GM21528 (cell line): ENCODE data around the gene DHRS12.

Experiments used
- ATAC-seq: cut with Tn5 transposase; IDR thresholded peaks from one replicate; pipeline ENCODE4 v1.9.1; 2021; ENCODE audit warnings: mild to moderate bottlenecking, moderate library complexity; ENCODE audit not compliant: unreplicated experiment, low FRiP score

DHRS12 gene

DNA sequence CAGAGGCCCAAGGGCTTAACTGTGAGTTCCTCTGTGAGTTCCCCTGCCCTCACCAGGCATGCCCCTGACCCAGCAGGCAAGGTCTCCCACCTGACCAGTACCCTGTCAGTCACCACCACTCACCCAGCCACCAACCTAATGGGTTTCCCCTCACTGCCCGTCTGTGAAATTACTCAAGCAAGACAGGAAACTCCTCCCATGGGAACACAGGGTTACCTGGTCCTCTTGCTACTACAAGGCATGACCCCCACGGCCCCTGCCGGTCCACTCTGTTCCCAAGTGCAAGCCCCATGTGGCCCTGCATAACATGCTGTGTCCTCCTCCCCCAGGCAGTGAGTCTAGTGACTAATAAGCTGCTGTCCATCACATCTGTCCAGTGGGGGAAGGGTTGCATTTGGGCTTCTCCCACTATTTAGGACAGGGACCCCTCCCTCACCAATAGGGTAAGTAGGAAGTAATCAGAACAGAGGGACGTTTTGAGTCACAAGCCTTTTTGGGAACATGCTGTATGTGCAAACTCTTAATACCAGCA is 8.0 kb upstream of the DHRS12 start:
- ATAC-seq = no peak

DNA sequence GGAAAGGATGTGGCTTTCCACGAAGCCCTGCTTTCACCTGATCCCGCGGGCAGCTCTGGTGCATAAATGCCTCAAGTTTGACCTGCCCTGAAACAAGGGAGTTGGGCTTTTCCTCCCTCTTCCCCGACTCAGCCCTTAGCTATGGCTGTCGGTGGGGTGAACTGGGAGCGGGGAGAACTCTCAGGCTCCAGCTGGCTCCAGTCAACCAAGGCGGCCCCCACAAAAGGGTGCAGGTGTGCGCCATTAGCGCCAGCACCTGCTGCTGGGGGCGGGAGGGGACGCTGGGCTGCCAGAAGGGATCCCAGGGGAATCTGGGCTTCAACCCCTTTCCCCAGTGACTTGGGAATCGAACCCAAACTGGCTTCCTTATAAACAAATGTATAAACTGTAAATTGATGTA is 7.1 kb upstream of the DHRS12 start:
- no peak for ATAC-seq

DNA sequence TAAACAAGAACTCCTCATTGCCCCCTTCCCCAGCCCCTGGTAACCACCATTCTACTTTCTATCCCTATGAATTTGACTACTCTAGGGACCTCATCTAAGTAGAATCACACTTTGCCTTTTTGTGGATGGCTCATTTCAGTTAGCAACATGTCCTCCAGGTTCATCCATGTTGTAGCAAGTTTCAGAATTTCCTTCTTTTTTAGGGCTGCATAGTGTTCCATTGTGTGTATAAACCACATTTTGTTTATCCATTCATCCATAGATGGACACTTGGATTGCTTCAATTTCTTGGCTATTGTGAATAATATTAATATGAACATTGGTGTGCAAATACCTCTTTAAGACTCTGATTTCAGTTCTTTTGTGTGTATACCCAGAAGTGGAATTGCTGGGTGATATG is 4.8 kb upstream of the DHRS12 start:
- no peak for ATAC-seq

DNA sequence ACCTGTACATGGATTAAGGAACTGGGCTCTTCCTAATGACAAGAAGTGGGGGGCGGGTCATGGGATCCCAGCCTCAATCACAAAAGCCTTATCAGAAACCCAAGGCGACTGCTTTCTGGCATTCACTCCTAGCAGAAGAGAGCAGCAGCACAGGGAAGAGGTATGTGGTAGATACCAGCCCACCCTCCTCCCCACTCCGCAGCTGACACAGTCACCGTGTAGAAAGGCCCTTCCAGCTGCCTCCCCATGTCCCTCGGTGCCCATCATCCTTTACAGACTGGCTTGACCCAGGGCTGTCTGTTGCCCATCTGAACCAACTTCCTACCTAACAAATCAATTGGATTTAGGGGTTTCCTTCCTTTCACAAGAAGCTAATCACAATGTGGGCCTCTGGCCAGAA is 3.1 kb upstream of the DHRS12 start:
- ATAC-seq = no peak

DNA sequence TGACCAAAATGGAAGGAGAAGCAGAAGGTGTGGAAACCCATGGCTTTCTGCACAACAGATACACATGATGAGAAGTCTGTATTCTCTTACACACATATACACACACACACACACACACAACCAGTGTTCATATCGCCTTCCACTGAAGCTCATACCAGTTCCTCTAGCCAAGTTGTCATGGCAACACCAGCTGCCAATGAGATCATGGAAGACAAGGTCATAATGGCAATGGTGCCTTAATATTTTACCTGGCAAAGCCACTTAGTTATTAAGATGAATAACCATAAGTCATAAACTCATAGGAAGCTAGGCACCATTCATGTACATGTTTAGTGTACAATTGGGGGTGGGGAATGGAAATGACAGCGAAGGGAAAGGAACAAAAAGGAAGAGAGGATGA is 2.6 kb upstream of the DHRS12 start:
- no peak for ATAC-seq

DNA sequence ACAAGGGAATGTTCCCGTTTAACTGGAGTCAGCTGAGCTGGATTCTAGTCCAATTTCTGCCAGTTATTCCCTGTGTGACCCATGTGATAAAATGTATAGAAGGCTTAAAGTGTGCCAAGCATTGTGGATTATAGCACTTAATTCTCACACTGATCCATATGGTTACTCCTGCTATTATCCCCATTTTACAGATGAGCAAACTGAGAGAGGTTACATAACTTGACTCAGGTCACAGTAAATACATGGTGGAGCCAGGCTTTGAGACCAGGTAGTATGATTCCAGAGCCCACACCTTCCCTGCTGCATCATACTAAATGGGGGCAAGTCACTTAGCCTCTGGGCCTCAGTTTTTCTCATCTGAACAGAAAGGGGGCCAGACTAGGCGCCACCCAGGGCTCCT is 2.0 kb upstream of the DHRS12 start:
- ATAC-seq = no peak

DNA sequence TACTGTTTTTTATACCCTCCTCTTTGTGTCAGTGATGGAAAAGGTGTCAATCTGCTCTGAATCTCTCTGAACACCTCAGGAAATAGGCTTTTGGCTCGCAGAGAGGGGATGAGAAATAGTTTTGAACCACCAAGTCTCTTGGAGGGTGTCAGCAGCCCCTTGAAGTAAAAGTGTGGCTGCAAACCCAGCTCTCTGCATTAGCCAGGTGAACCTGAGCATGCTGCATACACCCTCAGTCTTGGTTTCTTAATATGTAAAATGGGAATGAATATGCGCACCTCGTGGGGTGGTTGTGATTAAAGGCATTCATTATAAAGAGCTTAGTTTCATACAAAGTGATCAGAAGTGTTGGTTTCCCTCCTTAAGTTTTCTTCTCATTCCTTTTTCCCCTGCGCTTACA is 1.4 kb upstream of the DHRS12 start:
- no peak for ATAC-seq

DNA sequence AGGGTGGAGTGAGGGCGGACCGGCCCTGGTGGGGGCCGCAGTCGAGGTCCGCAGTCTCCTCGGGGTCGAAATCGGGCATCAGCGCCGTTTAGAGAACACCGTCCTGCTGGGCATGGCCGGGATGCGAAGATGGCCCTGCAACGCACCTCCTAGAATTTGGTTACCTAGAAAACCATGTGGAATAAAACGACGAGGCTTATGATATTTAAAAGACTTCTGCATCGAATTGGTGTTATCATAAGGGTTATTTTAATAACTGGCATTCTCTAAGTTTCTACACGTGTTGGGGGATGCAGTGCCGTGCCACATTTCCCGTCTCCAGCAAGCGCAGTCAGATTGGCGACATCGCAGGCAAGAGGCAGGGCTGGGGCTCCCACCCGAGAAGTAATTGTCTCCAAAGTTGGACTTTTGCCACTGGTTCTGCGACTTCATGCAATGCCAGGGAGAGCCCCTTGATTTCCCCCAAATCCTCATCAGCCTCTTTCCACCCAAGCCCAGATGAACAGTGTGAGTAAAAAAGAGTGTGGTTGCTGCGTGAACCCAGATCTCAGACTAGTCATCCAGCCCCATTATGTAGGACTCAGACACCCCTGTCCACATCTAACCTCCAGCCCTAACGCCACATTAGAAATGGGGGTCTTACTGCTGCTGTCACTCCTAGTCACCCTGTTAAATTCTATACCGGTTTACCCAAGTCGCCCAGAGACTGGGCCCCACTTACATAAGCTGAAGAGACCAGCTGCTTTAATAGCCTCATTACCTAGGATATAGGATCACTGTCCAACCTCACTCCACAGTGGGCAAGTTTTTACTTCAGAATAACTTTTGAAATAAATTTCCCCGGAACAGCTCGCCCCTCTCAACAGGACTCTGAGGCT is 571 bp upstream of the DHRS12 start:
- ATAC-seq = no peak

DNA sequence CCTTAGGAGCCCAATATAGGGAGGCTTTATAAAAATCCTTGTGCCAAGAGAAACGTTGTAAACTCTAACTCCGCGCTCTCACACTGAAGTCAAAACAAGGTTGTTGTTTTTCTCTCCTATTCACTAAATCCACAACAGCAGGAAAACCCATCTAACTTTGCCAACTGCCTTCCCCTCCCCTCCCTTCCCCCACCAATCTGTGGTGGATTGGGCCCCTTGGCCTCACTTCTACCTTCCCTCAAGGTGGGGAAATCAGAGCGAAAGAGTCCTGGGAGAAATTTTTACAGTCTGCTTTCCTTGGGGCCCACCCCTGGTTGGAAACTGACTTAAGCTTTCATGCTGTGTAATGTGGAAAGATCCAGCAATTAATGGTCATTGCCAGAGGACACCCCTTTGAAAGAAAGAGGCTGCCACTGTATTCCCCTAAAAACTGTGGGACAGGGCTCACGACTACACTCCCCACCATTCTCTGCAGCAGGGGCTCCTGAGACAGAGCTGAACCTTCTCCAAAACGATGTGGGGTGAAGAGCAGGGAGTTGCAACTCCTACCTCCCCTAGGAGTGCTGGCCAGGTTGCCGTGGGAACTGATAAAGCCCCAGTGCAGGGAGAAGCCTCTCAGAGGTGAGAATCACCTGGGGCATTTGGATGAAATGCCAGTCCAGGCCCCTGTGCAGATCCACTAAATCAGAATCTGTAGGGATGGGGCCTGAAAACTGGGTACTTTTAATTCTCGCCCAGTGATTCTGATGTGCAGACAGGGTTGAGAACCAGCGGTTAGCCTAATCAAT is 1.1 kb downstream of the DHRS12 start:
- ATAC-seq = peak; percentile 1

DNA sequence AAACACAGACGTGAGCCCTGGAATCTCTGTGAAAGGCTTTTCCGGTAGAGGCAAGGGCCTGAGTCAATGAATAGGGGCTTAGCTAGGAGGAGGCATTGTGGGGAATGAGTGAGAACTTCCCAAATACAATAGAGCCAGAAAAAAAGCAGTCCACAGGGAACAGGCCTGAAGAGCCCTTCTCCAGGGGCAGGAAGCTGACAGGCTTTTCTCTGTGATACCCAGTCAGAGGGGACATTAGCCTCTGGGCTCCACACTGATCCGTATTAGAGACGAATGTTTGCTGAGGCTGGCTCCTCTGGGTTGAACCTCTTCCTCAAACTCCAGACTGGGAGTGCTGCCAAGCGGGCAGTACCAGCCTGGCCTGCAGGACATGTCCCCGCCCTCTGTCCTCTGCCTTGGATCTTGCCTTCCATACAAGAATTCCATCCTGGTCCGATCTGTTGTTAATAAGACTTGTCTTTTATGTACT is 2.3 kb downstream of the DHRS12 start:
- ATAC-seq = no peak

DNA sequence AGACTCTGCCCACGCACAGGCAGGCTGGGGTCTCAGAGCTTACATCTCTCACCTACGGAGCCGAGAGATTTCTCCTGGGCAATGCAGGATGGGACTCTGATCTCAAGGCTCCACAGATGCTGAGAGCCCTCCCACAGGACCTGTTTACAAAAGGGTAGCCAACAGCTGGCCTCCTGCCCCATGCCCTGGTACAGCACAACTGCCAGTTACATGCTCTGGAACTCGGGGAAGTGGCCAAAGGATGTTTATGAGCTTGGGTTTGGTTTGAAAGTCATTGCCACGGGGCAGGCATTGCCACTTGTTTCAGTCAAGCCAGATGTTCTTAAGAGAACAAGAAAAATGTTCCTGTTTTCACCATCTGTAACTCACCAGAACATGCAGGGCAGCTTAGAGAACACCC is 3.5 kb downstream of the DHRS12 start:
- ATAC-seq = no peak

DNA sequence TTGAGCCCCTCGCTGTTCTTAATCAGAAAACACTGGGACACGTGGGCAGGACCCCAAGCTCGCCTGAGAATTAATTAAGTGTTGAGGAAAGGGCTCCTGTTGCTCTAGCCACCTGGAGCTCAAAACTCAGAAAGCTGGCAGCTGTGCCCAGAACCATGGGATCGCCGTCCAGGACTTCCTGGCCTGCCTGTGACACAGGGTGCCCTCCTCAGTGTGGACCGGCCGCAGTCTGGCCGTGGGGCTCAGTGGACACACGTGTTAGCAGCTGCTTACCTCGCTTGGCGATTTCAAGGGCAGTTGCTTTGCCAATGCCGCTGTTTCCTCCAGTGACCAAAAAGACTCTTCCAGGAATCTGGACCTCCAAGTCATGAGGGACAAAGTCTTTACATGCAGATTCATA is 4.7 kb downstream of the DHRS12 start:
- ATAC-seq = no peak

DNA sequence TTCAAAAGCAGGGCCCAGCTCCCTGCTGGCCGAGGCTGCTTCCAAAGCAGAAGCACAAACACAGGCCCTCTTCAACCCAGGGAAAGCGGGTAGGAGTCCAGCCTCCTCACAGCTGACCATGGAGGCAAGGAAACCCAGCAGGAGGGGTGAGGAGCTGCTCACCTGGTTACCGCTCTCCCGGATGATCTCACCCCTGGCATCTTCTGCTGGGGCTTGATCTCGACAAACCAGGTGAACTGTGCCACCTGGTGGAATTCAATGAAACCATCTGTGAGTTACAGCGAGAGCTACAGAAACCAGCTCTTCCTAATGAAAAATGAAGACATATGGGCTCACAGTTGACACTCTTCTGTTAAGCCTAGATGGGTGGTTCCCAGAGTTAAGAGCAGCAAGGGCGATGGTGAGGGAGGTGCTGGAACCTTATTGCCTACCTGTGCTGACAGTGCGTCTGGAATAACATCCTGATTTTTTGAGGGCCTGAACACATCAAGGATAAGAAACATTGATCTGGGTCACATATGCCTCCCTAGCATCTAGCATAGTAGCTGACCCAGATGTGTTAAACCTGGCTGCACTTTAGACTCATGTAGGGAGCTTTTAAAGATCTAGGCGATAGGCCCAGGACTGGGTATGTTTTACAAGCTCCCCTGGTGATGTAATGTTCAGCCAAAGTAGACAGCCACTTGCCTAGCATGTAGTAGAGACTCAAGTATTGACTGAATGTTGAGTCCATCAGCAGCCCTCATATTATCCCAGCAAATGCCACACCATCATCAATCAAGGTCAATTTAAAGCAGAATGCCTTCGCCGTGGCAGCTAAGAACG is 6.1 kb downstream of the DHRS12 start:
- ATAC-seq = no peak

DNA sequence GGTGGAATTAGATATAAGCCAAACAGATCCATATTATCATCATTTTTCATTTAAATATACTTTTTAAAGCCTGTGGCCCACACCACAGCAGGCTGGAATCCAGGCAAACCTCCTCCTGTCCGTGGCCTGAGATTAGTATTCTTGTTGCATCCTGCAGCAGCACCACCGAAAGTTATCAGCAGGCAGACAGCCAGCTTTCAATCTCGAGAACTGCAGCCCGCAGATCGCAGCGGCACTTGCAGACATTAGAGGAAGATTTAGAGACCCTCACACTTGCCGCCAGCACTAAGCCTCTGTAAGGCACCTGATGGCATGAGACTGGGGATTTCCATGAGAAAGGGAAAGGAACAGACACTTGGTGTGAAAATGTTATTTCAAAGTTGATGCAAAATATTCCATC is 7.4 kb downstream of the DHRS12 start:
- no peak for ATAC-seq

DNA sequence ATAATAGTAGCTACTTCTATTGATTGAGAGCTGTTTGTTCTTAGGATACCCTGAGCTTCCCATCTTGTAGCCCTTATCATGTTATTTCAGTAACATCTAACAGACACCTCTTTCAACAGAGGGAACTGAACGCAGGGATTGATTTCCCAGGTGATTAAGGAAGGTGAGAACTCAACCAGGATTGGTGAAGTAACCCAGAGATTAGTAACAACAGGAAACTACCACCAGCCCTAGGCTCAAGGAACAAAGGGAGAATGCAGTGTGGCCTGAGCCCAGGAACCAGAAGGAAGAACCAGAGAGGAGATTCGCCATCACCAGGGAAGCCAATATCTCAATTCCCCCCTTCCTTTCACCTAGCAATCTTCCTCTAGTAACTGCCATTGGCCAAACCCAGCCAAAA is 8.5 kb downstream of the DHRS12 start:
- ATAC-seq = no peak

DNA sequence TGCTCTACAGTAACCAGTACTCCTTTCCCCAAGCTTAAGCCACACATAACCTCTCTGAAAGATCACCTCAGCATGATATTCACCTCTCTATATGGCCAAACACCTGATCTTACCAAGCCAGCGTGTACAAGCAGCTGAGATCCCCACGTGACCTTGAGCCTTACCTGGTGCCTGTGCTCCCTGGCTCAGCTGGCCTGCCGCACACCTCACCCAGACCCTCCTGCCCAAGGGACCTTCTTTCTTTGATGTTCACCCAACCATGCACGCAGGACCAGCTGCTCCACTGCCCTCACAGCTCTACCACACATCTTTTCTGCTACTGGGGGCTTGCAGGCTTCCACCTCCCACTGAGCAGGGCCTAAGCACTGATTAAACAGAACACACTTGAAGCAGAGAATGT is 9.0 kb downstream of the DHRS12 start:
- no peak for ATAC-seq

DNA sequence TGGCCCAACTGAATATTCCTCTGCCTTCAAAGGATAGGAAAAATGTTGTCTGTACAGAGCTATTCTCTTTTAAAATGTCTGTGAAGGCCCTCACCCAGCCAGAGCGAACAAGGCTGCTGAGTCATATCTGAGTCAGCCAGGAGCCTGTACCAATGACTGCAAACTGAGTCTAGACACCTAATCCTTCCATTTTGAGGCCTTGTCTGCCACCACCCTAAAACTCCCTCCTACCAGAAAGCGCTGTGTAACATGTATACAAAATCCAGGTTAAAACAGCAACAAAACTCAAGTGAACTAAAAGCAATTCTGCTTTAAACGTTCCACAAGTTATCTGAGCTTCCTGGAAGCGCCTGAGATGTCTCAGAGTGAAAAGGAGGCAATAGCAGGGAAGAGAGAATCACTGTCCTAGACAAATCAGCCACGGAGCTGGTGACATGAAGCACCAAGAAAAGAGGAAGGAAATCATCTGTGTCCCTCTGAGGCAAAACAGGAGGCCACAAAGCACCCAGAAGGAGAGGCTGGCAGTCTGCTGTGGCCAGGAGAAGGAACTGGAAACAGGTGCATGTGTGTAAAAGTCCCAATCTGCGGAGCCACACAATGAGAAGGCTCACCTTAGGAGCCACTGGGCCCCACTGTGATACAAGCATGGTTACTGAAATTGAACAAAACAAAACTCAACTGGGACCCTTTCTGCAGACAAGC is 10.2 kb downstream of the DHRS12 start:
- peak; percentile 67 for ATAC-seq

DNA sequence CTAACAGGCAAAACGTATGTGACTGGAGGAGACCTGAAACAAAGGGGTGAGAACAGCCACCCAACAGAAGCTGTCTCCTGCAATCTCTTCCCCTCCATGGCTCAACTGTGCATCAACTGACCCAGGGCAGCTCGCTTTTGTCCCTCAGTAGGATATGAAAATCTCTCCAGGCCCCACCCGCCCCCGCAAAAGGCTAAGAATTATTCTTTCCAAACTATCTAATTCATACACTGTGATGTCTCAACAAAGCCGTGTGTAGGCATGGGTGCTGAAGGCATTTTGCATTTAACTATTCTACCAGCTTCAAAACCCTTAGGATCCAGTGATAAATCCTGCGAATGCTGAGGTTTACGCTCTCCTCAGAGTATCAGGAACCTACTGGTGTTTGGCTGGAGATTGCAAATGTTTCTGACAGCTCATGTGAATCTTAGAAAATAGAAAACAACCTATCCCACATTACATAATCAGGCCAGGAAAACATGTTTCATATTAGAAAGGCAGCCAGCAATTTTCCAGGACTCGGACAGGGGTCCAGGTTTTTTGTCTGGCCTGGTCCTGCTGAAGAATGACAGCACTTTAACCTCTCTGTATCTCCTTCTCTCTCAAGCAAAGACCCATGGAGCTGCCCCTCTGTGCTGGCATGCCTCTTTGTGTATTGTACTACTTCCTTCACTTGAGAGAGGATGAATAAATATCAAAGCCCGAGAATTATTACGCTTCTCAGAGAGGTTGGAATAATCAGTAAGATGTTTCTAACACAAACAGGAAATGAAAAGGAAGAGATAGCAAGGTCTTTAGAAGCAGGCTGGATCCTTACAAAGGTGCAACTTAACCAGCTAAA is 17.3 kb downstream of the DHRS12 start:
- ATAC-seq = no peak

DNA sequence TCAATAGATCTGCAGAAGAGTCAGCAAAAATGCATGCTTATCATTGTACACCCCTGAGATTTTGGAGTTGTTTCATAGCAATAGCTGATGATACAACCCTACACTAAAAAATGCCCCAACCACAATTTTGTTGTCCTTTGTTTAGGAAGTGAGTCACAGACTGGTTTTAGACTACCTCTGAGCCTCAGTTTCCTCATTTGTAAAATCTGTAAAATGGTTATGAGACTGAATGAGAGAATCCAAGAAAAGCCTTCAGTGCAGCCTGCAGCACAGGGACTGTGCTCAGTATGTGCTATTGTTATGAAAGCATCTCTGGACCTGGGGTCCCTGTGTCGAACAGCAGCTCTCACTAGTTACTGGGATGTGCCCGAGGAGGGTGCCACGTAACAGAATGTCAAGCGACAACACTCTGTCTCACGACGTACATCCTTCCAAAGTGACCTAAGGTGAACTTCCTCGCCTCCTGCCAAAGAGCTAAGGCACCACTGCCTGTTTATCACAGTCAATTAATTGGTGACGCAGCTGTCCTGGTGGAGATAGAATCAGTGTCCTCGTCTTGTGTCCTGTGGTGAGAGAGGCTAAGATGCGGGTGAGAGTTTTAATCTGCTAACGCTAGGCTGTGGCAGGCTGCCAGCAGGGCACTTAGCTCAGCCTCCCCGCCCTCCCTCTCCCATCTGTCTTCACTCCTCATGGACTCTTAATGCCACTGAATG is 18.1 kb downstream of the DHRS12 start:
- no peak for ATAC-seq
